HepG2 (cell line): ENCODE measurements around the gene DHX32. TPM values are rescaled to one million over a fixed set of nuclear protein-coding genes. Genes with fewer than 3 reads are reported as not detected.

ENCODE experiments used
- CBFB ChIP-seq: sonication (generic); formaldehyde crosslinking; IDR thresholded peaks from 2 replicates; pipeline ENCODE4 v1.4.0; 2020; ENCODE audit warnings: missing genetic modification reagents
- FOXC1 ChIP-seq: sonication (generic); formaldehyde crosslinking; IDR thresholded peaks from 2 replicates; pipeline ENCODE4 v1.8.0; 2022; ENCODE audit warnings: mild to moderate bottlenecking, missing genetic modification reagents, borderline replicate concordance
- FOXJ3 ChIP-seq: sonication (generic); formaldehyde crosslinking; IDR thresholded peaks from 2 replicates; pipeline ENCODE4 v1.4.0; 2020; ENCODE audit warnings: missing genetic modification reagents, mild to moderate bottlenecking, borderline replicate concordance
- HBP1 ChIP-seq: IDR thresholded peaks from 2 replicates; pipeline ENCODE4 v1.6.1; 2016; ENCODE audit warnings: low read depth, control low read depth
- HOXA9 ChIP-seq: sonication (generic); formaldehyde crosslinking; IDR thresholded peaks from 2 replicates; pipeline ENCODE4 v1.8.1; 2022; ENCODE audit warnings: missing genetic modification reagents, mild to moderate bottlenecking, moderate library complexity, borderline replicate concordance
- NCOA1 ChIP-seq: sonication (generic); formaldehyde crosslinking; IDR thresholded peaks from 2 replicates; pipeline ENCODE4 v1.9.0; 2021; ENCODE audit warnings: missing genetic modification reagents
- NONO ChIP-seq, 2 experiments: fragments of 450-650 bp in 1 of 2; sonication (generic) in 1 of 2; formaldehyde crosslinking in 1 of 2; IDR thresholded peaks in 1 of 2; conservative IDR thresholded peaks in 1 of 2; 2 replicates each; pipeline versions ENCODE4 v1.6.1 to v1.8.0; 2017 to 2022; ENCODE audit warnings: mild to moderate bottlenecking in 1 of 2, missing genetic modification reagents in 1 of 2, moderate library complexity in 1 of 2
- PRPF4 ChIP-seq: fragments of 200-400 bp; formaldehyde crosslinking; IDR thresholded peaks from 2 replicates; pipeline ENCODE4 v1.6.1; 2016; ENCODE audit warnings: low read length, low read depth; ENCODE audit not compliant: poor library complexity, severe bottlenecking
- SSRP1 ChIP-seq: IDR thresholded peaks from 2 replicates; pipeline ENCODE4 v1.6.1; 2016; ENCODE audit warnings: control low read depth
- ZFP36L1 ChIP-seq: sonication (generic); formaldehyde crosslinking; IDR thresholded peaks from 2 replicates; pipeline ENCODE4 v1.8.0; 2022; ENCODE audit warnings: mild to moderate bottlenecking, missing genetic modification reagents, moderate library complexity
- ZNF598 ChIP-seq: sonication (generic); formaldehyde crosslinking; IDR thresholded peaks from 2 replicates; pipeline ENCODE4 v1.5.1; 2020; ENCODE audit warnings: mild to moderate bottlenecking, missing genetic modification reagents, borderline replicate concordance
- ZNF609 ChIP-seq: sonication (generic); formaldehyde crosslinking; IDR thresholded peaks from 2 replicates; pipeline ENCODE4 v1.4.0; 2020; ENCODE audit warnings: mild to moderate bottlenecking, missing genetic modification reagents, borderline replicate concordance
- ZNF775 ChIP-seq: sonication (generic); formaldehyde crosslinking; IDR thresholded peaks from 2 replicates; pipeline ENCODE4 v1.4.0; 2020; ENCODE audit warnings: missing genetic modification reagents, mild to moderate bottlenecking, moderate library complexity, borderline replicate concordance
- polyA plus RNA-seq, 8 experiments: library from polyadenylated mRNA; depleted of rRNA in 3 of 8; stranded (reverse) in 7 of 8; unstranded in 1 of 8; fragments of >200 nt; fragmentation: Illumina TruSeq in 4 of 8; extraction: Trizol in 4 of 8; gene quantifications; 2 replicates each; pipeline versions ENCODE4 v1.2.1 to v1.2.3, GENCODE V29; 2011 to 2016; ENCODE audit warnings: low read depth in 4 of 8, missing spikeins in 1 of 8, mixed read lengths in 1 of 8; ENCODE audit not compliant: insufficient read depth in 1 of 8
- total RNA-seq, 5 experiments: library from RNA; depleted of rRNA; stranded (reverse); fragments of >200 nt; fragmentation: Illumina TruSeq; extraction: Trizol; gene quantifications; 2 replicates each; pipeline ENCODE4 v1.2.3, GENCODE V29; 2016; ENCODE audit warnings: low read depth in 1 of 5
- TF ChIP-seq, protein P1 (sequence below): sonication (generic); formaldehyde crosslinking; IDR thresholded peaks from 2 replicates; pipeline ENCODE4 v1.4.0; 2020; ENCODE audit warnings: mild to moderate bottlenecking, missing genetic modification reagents
- TF ChIP-seq, protein P2 (sequence below): sonication (generic); formaldehyde crosslinking; conservative IDR thresholded peaks from 2 replicates; pipeline ENCODE4 v1.4.0; 2020; ENCODE audit warnings: mild to moderate bottlenecking, missing genetic modification reagents, moderate library complexity

DHX32 gene
- total and polyA plus RNA-seq, 2 of the 13 experiments (the other 11 are each of a cell fraction or from before 2014, with no cell fraction given), result 15.5 to 16.5 TPM

DNA sequence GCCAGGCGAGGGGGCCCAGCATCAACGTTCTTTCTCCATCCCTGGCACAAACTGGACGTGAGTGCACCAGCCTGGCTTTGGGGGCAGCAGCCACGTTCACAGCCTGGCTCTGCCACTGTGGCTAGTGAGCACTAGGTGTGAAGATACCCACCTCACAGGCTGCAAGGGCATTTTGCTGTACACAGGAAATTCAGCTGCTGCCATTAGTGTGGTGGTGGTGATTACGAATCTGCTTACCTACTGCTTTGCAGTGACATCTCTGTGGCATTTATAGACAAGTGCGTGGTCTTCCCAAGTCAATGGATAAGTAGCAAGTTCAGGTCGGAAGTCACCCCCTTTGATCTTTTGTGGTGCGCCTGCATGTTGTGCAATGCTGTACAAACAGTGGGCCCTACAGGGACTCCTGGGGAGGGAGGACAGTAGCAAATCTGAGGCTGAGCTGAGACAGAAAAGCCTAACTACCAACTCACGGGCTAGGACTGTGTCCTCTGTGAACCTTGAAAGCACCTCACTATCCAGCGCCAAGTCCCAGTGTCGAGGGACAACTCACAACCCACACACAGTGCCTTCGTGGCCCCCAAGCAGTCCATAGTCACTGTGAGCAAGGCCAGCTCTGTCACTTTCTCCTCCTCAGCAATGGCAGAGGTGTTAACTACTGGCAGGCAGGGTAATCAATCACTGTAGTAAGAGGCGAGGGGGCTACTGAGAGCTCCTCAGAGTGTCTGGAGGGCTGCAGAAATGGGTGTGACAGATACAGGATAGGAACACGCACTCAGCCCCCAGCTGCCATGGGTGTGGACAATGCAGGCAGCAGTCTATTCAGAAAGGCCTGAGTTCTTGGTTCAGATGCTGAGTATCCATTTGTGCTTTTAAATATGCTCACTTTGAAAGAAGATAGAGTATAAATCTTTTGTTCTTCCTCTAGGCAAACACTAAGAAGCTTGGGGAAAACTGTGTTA, 88.5 kb downstream of the DHX32 start (continued):
- TF ChIP-seq PRPF4 (no peak), ZNF775 (CRISPR knock-in tag) (no peak), FOXC1 (CRISPR knock-in tag) (peak; percentile 51; the same call in 1 of the 2 replicates), NCOA1 (CRISPR knock-in tag) (peak; percentile 47; the same call in 1 of the 2 replicates), FOXJ3 (CRISPR knock-in tag) (peak; percentile 90; the same call in 1 of the 2 replicates), HBP1 (CRISPR knock-in tag) (peak; percentile 77; the same call in 1 of the 2 replicates), NONO (IDR thresholded peaks at IDR 0.05) (no peak), NONO (CRISPR knock-in tag; conservative IDR thresholded peaks at IDR 0.05) (peak; percentile 96), HOXA9 (CRISPR knock-in tag) (no peak; the same call in 1 of the 2 replicates), ZNF598 (CRISPR knock-in tag) (no peak), ZFP36L1 (peak; percentile 74; the same call in 1 of the 2 replicates), ZNF609 (CRISPR knock-in tag) (peak; percentile 95), SSRP1 (CRISPR knock-in tag) (0 out of 2 replicates have a peak, but pooled peaks have one; percentile 66), CBFB (CRISPR knock-in tag) (peak; percentile 96)
- TF ChIP-seq, protein P1, sequence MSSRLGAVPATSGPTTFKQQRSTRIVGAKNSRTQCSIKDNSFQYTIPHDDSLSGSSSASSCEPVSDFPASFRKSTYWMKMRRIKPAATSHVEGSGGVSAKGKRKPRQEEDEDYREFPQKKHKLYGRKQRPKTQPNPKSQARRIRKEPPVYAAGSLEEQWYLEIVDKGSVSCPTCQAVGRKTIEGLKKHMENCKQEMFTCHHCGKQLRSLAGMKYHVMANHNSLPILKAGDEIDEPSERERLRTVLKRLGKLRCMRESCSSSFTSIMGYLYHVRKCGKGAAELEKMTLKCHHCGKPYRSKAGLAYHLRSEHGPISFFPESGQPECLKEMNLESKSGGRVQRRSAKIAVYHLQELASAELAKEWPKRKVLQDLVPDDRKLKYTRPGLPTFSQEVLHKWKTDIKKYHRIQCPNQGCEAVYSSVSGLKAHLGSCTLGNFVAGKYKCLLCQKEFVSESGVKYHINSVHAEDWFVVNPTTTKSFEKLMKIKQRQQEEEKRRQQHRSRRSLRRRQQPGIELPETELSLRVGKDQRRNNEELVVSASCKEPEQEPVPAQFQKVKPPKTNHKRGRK, result 0 out of 2 replicates have a peak, but pooled peaks have one; percentile 68
- TF ChIP-seq, protein P2, sequence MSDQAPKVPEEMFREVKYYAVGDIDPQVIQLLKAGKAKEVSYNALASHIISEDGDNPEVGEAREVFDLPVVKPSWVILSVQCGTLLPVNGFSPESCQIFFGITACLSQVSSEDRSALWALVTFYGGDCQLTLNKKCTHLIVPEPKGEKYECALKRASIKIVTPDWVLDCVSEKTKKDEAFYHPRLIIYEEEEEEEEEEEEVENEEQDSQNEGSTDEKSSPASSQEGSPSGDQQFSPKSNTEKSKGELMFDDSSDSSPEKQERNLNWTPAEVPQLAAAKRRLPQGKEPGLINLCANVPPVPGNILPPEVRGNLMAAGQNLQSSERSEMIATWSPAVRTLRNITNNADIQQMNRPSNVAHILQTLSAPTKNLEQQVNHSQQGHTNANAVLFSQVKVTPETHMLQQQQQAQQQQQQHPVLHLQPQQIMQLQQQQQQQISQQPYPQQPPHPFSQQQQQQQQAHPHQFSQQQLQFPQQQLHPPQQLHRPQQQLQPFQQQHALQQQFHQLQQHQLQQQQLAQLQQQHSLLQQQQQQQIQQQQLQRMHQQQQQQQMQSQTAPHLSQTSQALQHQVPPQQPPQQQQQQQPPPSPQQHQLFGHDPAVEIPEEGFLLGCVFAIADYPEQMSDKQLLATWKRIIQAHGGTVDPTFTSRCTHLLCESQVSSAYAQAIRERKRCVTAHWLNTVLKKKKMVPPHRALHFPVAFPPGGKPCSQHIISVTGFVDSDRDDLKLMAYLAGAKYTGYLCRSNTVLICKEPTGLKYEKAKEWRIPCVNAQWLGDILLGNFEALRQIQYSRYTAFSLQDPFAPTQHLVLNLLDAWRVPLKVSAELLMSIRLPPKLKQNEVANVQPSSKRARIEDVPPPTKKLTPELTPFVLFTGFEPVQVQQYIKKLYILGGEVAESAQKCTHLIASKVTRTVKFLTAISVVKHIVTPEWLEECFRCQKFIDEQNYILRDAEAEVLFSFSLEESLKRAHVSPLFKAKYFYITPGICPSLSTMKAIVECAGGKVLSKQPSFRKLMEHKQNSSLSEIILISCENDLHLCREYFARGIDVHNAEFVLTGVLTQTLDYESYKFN (CRISPR knock-in tag), result peak; percentile 96
